Effector CD4-positive, alpha-beta T cell (primary cell): ENCODE data around the gene TWIST2. TPM values are rescaled to one million over a fixed set of nuclear protein-coding genes. Genes with fewer than 3 reads are reported as not detected.

Source experiments
- DNase-seq: peaks from one replicate; pipeline ENCODE4 v3.0.0-alpha.2; 2020
- total RNA-seq: gene quantifications from one replicate; lab custom pipeline; 2026; lab: John Stamatoyannopoulos, UW

TWIST2 gene
- not detected for total RNA-seq

DNA sequence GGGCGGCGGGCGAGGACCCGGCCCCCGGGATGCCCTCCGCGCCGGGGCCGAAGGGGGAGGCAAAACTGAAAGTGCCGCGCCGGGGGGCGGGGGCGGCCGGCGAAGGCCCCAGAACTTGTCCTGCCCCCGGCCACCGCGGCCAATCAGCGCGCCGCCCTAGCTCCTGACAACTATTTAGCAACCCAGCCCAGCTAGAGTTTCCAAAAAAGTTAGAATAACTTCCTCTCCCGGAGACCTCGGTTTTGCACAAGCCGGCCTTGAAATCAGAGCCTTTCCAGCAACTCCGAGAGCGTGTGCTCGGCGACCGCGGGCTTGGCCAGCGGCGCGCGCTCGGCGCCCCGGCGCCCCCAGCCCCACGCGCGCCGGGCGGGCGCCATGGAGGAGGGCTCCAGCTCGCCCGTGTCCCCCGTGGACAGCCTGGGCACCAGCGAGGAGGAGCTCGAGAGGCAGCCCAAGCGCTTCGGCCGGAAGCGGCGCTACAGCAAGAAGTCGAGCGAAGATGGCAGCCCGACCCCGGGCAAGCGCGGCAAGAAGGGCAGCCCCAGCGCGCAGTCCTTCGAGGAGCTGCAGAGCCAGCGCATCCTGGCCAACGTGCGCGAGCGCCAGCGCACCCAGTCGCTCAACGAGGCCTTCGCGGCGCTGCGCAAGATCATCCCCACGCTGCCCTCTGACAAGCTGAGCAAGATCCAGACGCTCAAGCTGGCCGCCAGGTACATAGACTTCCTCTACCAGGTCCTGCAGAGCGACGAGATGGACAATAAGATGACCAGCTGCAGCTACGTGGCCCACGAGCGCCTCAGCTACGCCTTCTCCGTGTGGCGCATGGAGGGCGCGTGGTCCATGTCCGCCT, at the start of gene TWIST2:
Gene TWIST2 (plus strand): TSS at position 245 of the 850 bp plus-strand sequence. CDS start 131 bp downstream, at position 376.
- DNase-seq, result no peak

- no peak for DNase-seq
Measured at GRCh38 chr2:238801791-238802190, 46.1 kb upstream of the TWIST2 start.

DNA sequence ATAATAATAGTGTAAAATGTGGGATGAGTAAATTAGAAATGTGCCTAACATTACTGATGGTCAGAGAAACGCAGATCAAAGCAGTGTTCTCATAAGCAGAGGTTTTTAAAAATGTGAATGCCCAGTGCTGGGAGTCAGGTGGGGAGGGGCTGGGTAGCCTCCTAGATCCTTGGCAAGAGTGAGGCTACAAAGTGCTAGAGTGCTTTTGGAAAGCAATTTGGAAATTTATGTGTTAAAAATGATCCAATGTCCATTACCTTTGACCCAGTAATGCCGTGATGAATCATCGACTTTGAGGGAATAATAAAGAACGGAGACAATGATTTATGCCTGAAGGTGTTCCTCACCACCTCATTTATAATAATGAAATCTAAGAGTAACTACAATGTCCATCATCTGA, 44.9 kb upstream of the TWIST2 start:
- no peak for DNase-seq

DNA sequence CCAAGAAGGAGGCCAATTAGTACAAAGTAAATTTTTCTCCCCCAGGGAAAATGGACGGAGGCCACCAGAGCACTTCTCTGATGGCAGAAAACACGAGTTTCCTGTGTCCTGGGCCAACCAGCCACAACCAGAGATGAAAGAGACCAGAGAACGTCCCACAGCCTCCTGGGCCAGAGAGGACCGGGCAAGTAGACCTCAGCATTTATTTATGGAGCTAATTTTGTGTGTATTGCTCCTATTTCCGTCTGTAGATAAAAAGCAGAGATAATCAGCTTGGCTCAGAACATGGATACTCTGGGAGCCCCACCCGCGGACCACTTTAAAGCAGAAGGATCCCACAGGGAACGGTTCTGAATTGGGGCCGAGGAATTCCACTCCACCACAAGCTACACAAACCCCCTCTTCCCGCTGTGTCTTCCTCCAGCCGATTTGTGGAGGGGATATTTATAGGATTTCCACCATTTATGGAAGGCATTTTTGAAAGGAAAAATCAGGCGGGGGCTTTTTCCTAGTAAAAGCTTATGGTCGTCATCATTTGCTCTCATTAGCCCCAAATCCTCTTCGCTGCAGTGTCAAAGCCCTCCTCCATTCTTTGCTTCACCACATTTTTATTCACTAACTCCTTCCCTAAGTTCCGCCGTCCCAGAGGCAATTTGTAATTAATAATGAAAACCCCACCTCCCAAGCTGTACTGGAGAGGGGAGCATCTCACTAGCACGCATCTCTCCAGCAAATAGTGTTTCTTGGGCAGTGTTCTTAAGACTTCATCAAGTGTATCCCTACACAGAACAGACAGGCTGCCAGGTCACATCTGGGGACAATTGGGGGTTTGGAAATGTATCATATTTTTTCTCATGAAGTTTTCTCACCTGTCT, 43.7 kb upstream of the TWIST2 start:
- no peak for DNase-seq

DNA sequence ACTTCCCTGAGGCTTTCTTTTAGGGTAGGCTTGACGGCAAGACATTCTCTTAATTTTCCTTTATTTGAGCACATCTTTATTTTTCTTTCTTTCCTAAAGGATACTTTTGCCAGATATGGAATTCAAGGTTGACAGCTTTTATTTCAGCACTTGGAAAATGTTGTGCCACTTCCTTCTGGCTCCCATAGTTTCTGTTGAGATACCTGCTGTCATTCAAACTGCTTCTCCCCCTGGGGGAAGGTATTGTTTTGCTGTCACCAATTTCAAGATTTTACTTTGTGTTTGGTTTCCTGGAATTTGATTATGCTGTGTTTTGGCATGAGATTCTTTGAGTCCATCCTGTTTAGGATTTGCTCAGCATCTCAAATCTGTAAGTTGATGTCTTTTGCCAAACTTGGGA, 39.1 kb upstream of the TWIST2 start:
- no peak for DNase-seq

- DNase-seq, result no peak
Measured at GRCh38 chr2:238810321-238810720, 37.6 kb upstream of the TWIST2 start.

- DNase-seq, result no peak
Measured at GRCh38 chr2:238811293-238811692, 36.6 kb upstream of the TWIST2 start.

DNA sequence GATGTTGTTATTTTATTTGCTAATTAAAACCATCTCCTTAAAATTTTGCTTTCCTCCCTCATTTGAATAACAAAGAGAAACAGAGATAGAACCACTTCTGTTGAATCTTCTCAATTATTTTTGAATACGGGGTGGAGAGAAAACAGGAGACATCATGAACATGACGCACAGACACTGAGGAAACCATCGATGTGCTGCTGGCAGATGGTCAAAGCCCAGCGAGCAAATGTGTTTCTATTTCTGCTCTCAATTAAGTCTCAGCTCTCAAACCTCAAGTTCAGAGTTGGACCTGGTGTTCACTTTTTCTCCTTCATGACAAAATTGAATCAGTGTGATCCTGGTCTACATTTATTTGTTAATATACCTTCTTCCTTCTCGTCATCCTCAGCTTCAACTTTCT, 36.1 kb upstream of the TWIST2 start:
- no peak for DNase-seq

- DNase-seq, result no peak
Measured at GRCh38 chr2:238813109-238813508, 34.8 kb upstream of the TWIST2 start.

- no peak for DNase-seq
Measured at GRCh38 chr2:238814815-238815214, 33.1 kb upstream of the TWIST2 start.

- DNase-seq, result no peak
Measured at GRCh38 chr2:238816291-238816690, 31.6 kb upstream of the TWIST2 start.

DNA sequence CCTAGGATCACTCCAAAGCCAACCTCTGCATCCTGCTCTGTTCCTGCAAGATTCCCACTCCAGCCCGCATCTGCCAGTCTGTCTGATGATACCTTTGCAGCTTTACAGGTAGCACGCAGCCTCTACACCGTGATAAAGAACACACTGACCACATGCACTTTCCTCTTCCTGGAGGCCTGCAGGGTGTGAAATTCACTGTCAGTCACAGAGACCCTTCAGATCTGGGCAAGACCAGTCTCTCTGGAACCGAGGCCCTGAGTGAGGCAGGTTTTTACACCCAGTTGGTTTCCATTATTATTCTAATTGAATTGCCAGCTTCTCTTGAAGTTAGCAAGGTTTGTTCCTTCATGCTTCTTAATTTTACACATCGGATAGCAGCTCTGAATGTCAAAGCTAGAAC, 30.5 kb upstream of the TWIST2 start:
- DNase-seq, result no peak

DNA sequence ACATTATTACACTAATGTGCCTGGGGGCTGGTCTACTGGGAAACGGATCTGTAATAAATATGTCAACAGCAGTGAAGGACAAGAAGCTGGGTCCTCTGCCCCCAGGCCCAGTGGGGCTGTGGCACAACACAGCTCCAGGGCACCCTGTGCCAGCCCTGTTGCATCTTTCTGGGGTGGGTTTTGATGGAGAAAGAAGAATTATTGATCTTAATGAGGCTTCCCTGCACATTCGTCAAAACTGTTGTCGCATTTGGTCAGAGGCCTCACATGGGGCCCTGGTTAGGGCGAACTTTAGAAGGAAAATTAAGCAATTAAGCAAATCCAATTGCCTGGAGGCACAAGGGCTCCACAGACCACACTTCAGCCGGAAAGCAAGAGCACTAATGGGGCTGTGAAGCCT, 30.0 kb upstream of the TWIST2 start:
- no peak for DNase-seq

GRCh38 chr2:238818561-238818960, 29.3 kb upstream of the TWIST2 start:
- no peak for DNase-seq

DNA sequence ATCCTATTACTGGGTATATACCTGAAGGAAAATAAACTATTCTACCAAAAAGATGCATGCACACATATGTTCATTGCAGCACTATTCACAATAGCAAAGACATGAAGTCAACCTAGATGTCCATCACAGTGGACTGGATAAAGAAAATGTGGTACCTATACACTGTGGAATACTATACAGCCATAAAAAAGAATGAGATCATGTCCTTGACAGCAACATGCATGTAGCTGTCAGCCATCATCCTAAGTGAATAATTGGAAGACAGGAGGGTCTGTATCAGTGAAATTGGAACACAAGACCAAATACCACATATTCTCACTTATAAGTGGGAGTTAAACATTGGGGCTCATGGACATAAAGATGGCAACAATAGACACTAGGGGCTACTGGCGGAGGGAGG, 27.7 kb upstream of the TWIST2 start:
- DNase-seq, result no peak

DNA sequence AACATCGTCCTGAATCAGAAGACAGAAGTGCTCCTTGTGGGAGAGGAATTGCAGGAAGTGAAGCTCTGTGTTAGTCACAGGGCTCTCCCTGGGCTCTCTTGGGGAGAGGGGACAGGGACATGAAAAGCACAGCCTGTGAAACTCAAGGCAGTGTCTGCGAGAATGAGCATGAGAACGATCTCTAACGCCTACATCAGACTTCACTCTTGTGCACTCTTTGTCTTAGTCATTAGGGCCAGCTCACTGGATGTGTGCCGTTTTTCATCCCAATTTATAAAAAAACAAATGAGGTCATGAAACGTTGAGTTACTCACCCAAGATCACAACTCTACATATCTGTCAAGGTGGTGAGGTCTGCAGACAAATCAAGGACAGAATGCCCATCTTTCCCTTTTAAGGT, 27.0 kb upstream of the TWIST2 start:
- no peak for DNase-seq

GRCh38 chr2:238821391-238821790, 26.5 kb upstream of the TWIST2 start:
- no peak for DNase-seq

- DNase-seq, result no peak
Measured at GRCh38 chr2:238821944-238822670, 25.8 kb upstream of the TWIST2 start.

DNA sequence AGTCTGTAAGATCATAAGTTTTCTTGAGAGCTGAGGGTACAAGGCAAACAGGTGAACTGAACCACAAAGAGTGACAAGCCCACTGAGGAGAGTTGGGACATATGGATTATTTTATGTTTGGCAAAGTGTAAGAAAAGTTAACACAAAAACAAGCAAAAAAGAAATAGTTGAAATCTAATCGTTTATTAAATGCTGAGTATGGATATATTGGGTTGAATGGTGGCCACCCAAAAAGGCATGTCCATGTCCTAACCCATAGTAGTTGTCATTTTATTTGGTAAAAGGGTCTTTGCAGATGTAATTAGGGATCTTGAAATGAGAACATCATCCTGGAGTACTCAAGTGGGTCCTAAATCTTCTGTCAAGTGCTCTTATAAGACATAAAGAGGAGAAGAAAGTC, 24.9 kb upstream of the TWIST2 start:
- DNase-seq, result no peak

GRCh38 chr2:238831177-238831576, 16.7 kb upstream of the TWIST2 start:
- no peak for DNase-seq

- DNase-seq, result no peak
Measured at GRCh38 chr2:238834982-238835381, 12.9 kb upstream of the TWIST2 start.

DNA sequence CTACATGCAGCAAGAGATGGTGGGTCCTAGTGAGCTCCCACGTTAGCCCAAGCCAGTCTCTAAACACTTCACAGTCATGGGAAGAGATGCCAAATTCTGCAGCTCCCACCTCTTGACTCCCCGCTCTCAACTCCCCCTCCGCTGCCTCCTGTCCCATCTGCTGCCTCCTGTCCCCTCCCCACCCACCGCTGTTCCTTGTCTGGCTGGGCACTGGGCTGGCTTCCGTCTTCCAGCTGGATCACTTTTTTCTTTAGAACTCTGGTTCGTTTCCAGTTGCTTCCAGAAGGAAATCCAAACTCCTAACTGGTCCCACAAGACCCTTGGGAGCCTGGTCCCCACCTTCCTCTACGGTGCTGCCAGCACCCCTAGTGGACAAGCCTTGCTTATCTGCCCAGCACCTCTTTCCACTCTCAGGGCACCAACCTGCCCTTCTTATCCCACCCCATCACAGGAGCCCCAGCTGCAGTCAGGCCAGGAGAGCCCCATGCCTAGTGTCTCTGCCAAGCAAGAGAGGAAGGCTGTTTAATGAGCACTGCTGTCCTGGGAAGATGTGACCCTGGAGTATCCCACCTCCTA, 12.1 kb upstream of the TWIST2 start:
- DNase-seq, result no peak
